Dermis blood vessel endothelial cell (primary cell): ENCODE data around the gene MYRFL. TPM values are rescaled to one million over a fixed set of nuclear protein-coding genes. Genes with fewer than 3 reads are reported as not detected.
"Not testable (repeated sequence)": the region's sequence is repeated elsewhere in the genome, so short reads cannot be mapped to it uniquely, and the experiment has no call there.

Experiments used
- DNase-seq: peaks from one replicate; pipeline ENCODE4 v3.0.0; 2010
- total RNA-seq: library from RNA; depleted of rRNA; stranded (reverse); fragments of >200 nt; gene quantifications from 2 replicates; pipeline ENCODE4 v1.2.3, GENCODE V29; 2014

MYRFL gene
- total RNA-seq, 1 donor from 2014 or later = under 0.01 TPM

- DNase-seq = no peak
Measured at GRCh38 chr12:69844416-69844815, 19.4 kb downstream of the MYRFL start.

- DNase-seq = no peak
Measured at GRCh38 chr12:69844836-69845235, 19.8 kb downstream of the MYRFL start.

GRCh38 chr12:69846976-69847375, 21.9 kb downstream of the MYRFL start:
- DNase-seq = no peak

- DNase-seq = no peak
Measured at GRCh38 chr12:69851976-69852375, 26.9 kb downstream of the MYRFL start.

GRCh38 chr12:69853176-69853961, 28.3 kb downstream of the MYRFL start:
- DNase-seq = not testable (repeated sequence)

GRCh38 chr12:69866698-69867097, 41.7 kb downstream of the MYRFL start:
- DNase-seq = no peak

- no peak for DNase-seq
Measured at GRCh38 chr12:69868695-69869094, 43.7 kb downstream of the MYRFL start.

- no peak for DNase-seq
Measured at GRCh38 chr12:69872804-69873203, 47.8 kb downstream of the MYRFL start.

GRCh38 chr12:69873429-69873828, 48.4 kb downstream of the MYRFL start:
- DNase-seq = peak; percentile 74

- DNase-seq = no peak
Measured at GRCh38 chr12:69874606-69875005, 49.6 kb downstream of the MYRFL start.

GRCh38 chr12:69875416-69875935, 50.4 kb downstream of the MYRFL start:
- no peak for DNase-seq

- DNase-seq = peak; percentile 85
Measured at GRCh38 chr12:69879007-69879960, 54.3 kb downstream of the MYRFL start.

GRCh38 chr12:69880571-69880970, 55.5 kb downstream of the MYRFL start:
- peak; percentile 35 for DNase-seq

GRCh38 chr12:69881771-69882170, 56.7 kb downstream of the MYRFL start:
- no peak for DNase-seq

GRCh38 chr12:69884386-69884785, 59.4 kb downstream of the MYRFL start:
- DNase-seq = no peak

GRCh38 chr12:69885658-69886057, 60.6 kb downstream of the MYRFL start:
- DNase-seq = no peak

GRCh38 chr12:69886109-69886508, 61.1 kb downstream of the MYRFL start:
- no peak for DNase-seq

- DNase-seq = no peak
Measured at GRCh38 chr12:69886715-69887114, 61.7 kb downstream of the MYRFL start.

- DNase-seq = no peak
Measured at GRCh38 chr12:69888901-69889300, 63.9 kb downstream of the MYRFL start.

GRCh38 chr12:69894800-69895383, 69.9 kb downstream of the MYRFL start:
- no peak for DNase-seq

GRCh38 chr12:69896653-69897381, 71.8 kb downstream of the MYRFL start:
- no peak for DNase-seq

- peak; percentile 39 for DNase-seq
Measured at GRCh38 chr12:69897744-69898143, 72.7 kb downstream of the MYRFL start.
